Natural killer cell (primary cell): ENCODE data around the gene DGKB. TPM values are rescaled to one million over a fixed set of nuclear protein-coding genes. Genes with fewer than 3 reads are reported as not detected.

Experiments
- ATAC-seq, 3 donors: fragments of 150-1000 bp in 2 of 3; fragments of 200-7000 bp in 1 of 3; cut with Tn5 transposase; 1 replicate in 1 of 3; 2 replicates in 2 of 3; pipeline ENCODE4 v1.10.0; 2021; ENCODE audit warnings: mild to moderate bottlenecking in 2 of 3, moderate library complexity in 2 of 3
- DNase-seq, 2 donors: peaks; one replicate each; pipeline versions ENCODE4 v3.0.0 to v3.0.0-alpha.2; 2013 to 2021; ENCODE audit warnings: mixed read lengths in 1 of 2
- H3K27ac ChIP-seq: one replicate; pipeline ENCODE4 v1.5.1; 2013; ENCODE audit warnings: mild to moderate bottlenecking, low read length
- H3K27me3 ChIP-seq: one replicate; pipeline ENCODE4 v1.6.1; 2013; ENCODE audit warnings: low read length; ENCODE audit not compliant: control insufficient read depth, insufficient read depth
- H3K36me3 ChIP-seq: one replicate; pipeline ENCODE4 v1.6.1; 2013; ENCODE audit warnings: low read length; ENCODE audit not compliant: control insufficient read depth, insufficient read depth
- H3K4me1 ChIP-seq: one replicate; pipeline ENCODE4 v1.6.1; 2013; ENCODE audit warnings: low read length; ENCODE audit not compliant: control insufficient read depth, insufficient read depth
- H3K4me3 ChIP-seq: one replicate; pipeline ENCODE4 v1.5.1; 2013; ENCODE audit warnings: low read length
- H3K9me3 ChIP-seq: one replicate; pipeline ENCODE4 v1.6.1; 2013; ENCODE audit warnings: low read length; ENCODE audit not compliant: control insufficient read depth, insufficient read depth
- H3K27ac Mint-ChIP-seq, 2 donors: one replicate each; pipeline ENCODE4 v1.8.0; 2022; ENCODE audit warnings: mild to moderate bottlenecking in 2 of 2, mixed read lengths in 2 of 2, moderate library complexity in 1 of 2
- H3K27me3 Mint-ChIP-seq, 2 donors: one replicate each; pipeline ENCODE4 v1.8.0; 2022; ENCODE audit warnings: low read depth in 2 of 2, mixed read lengths in 2 of 2
- H3K36me3 Mint-ChIP-seq: one replicate; pipeline ENCODE4 v1.8.0; 2022; ENCODE audit warnings: mixed read lengths
- H3K4me1 Mint-ChIP-seq, 2 donors: one replicate each; pipeline ENCODE4 v1.8.0; 2022; ENCODE audit warnings: mixed read lengths in 2 of 2
- H3K4me3 Mint-ChIP-seq: one replicate; pipeline ENCODE4 v1.8.0; 2022; ENCODE audit warnings: mild to moderate bottlenecking, moderate library complexity, mixed read lengths
- H3K9me3 Mint-ChIP-seq, 2 donors: one replicate each; pipeline ENCODE4 v1.8.0; 2022; ENCODE audit warnings: mixed read lengths in 2 of 2
- CTCF ChIP-seq: fragments of 200-600 bp; IDR thresholded peaks from one replicate; pipeline ENCODE4 v1.8.0; 2022; ENCODE audit warnings: antibody characterized with exemption
- WGBS: methylation state at CpG from one replicate; pipeline ENCODE4 v1.1.7; 2013; ENCODE audit warnings: missing lambda C conversion rate; ENCODE audit not compliant: insufficient coverage; 5-methylcytosine and 5-hydroxymethylcytosine counted together
- intact Hi-C: fragments of 100-400 bp; cut with micrococcal nuclease; formaldehyde crosslinking; loops from one replicate; pipeline ENCODE4 v1.14.2; 2022
- total RNA-seq, 4 donors: library from RNA; stranded (reverse); fragments of 120-200 nt in 1 of 4; gene quantifications; one replicate each; pipeline versions ENCODE4 v1.2.3 to v1.2.4, GENCODE V29; 2013 to 2022

The DGKB gene
- total RNA-seq, 3 donors from 2014 or later (not counting 1 experiment from before 2014, with no cell fraction given), result not detected

- no peaks in the 10 kb centered on the region for H3K36me3 Mint-ChIP-seq
- Histone ChIP-seq H3K9me3 (no peaks in the 10 kb centered on the region), H3K36me3 (no peaks in the 10 kb centered on the region), H3K27ac (no peak overlapping the region), H3K4me3 (no peak overlapping the region), H3K27me3 (no peaks in the 10 kb centered on the region), H3K4me1 (no peaks in the 10 kb centered on the region)
- no peak for DNase-seq
- intact Hi-C loops, result no loop called here
- H3K4me3 Mint-ChIP-seq, result no peak overlapping the region
- peaks cover 5 to 7% of the 10 kb centered on the region in 2 donors for H3K9me3 Mint-ChIP-seq
- H3K27ac Mint-ChIP-seq, result no peak overlapping the region
- no peaks in the 10 kb centered on the region for H3K4me1 Mint-ChIP-seq
- no peak for TF ChIP-seq CTCF
- no peak for ATAC-seq
- no peaks in the 10 kb centered on the region for H3K27me3 Mint-ChIP-seq
Measured at GRCh38 chr7:14673202-14673601, 229.3 kb downstream of the DGKB start.

DNA sequence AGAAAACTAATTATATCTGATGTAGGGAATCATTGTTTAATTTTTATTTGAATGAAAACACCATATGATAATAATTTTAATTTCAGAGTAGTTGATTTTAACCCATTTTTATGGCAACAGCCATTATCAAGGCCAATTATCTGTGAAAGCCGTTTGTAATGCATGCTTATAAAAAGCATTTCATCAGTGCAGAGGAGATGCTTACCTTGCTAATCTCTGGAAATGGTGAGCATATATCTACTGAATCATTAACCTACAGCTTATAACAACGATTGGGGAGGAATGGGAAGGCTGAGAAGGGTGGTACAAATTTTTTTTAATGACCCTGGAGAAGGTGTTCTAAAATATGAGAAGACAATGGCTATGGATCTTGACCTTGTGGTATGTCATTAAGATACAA is 235.6 kb downstream of the DGKB start:
- 63% methylated on average over 1 of the region's 2 CpGs for WGBS
- Mint-ChIP-seq H3K4me3 (no peak overlapping the region), H3K9me3 (peaks cover 15 to 16% of the 10 kb centered on the region in 2 donors), H3K27ac (no peak overlapping the region), H3K4me1 (no peaks in the 10 kb centered on the region), H3K36me3 (no peaks in the 10 kb centered on the region), H3K27me3 (no peaks in the 10 kb centered on the region)
- H3K4me1 ChIP-seq, result no peaks in the 10 kb centered on the region
- ATAC-seq (no peak), DNase-seq (no peak)
- no peak for TF ChIP-seq CTCF
- intact Hi-C loops, result no loop called here
- H3K27me3 ChIP-seq, result no peaks in the 10 kb centered on the region
- no peak overlapping the region for H3K4me3 ChIP-seq
- no peaks in the 10 kb centered on the region for H3K36me3 ChIP-seq
- H3K27ac ChIP-seq, result no peak overlapping the region
- H3K9me3 ChIP-seq, result no peaks in the 10 kb centered on the region

DNA sequence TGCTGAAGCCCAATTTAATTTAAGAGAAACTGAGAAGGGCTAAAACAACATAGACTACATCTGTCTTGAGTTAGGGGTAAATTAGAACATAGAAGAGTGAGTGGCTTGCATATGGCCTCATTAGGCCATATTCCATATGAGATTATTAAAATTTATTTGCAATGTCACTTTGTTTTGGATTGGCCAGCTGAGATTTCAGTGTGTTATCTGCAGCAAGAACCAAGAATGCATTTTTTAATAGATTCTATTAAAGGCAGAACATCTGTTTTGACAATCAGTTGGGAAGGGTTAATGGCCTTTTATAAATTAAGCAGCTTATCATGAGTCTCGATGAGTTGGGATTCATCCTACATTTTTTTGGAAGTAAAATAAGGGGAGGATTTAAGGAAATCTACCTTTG is 236.2 kb downstream of the DGKB start:
- Mint-ChIP-seq H3K27me3 (no peaks in the 10 kb centered on the region), H3K27ac (no peak overlapping the region), H3K4me3 (no peak overlapping the region), H3K9me3 (peaks cover 15 to 16% of the 10 kb centered on the region in 2 donors), H3K4me1 (no peaks in the 10 kb centered on the region), H3K36me3 (no peaks in the 10 kb centered on the region)
- no peak for TF ChIP-seq CTCF
- ATAC-seq (no peak), DNase-seq (no peak)
- Histone ChIP-seq H3K27ac (no peak overlapping the region), H3K9me3 (no peaks in the 10 kb centered on the region), H3K27me3 (no peaks in the 10 kb centered on the region), H3K4me1 (no peaks in the 10 kb centered on the region), H3K36me3 (no peaks in the 10 kb centered on the region), H3K4me3 (no peak overlapping the region)
- intact Hi-C loops, result no loop called here
- 50% methylated on average over 1 of the region's 1 CpG for WGBS

- no peaks in the 10 kb centered on the region for H3K4me1 Mint-ChIP-seq
- intact Hi-C loops, result no loop called here
- no peaks in the 10 kb centered on the region for H3K4me1 ChIP-seq
- no peak for TF ChIP-seq CTCF
- no peak overlapping the region for H3K27ac Mint-ChIP-seq
- DNase-seq (no peak), ATAC-seq (no peak)
- peaks cover 10 to 13% of the 10 kb centered on the region in 2 donors for H3K9me3 Mint-ChIP-seq
- H3K4me3 Mint-ChIP-seq, result no peak overlapping the region
- H3K27ac ChIP-seq, result no peak overlapping the region
- WGBS, result 83% methylated on average over 1 of the region's 1 CpG
- H3K9me3 ChIP-seq, result peaks cover 11% of the 10 kb centered on the region
- no peaks in the 10 kb centered on the region for H3K27me3 ChIP-seq
- H3K4me3 ChIP-seq, result no peak overlapping the region
- no peaks in the 10 kb centered on the region for H3K36me3 Mint-ChIP-seq
- no peaks in the 10 kb centered on the region for H3K36me3 ChIP-seq
- H3K27me3 Mint-ChIP-seq, result no peaks in the 10 kb centered on the region
Measured at GRCh38 chr7:14639801-14640200, 262.8 kb downstream of the DGKB start.
